ENCODE results near the gene UNC45A. TPM values are rescaled to one million over a fixed set of nuclear protein-coding genes. Genes with fewer than 3 reads are reported as not detected.

UNC45A gene
- total and polyA plus RNA-seq, 2 of the 13 experiments (the other 11 are each of a cell fraction or from before 2014, with no cell fraction given): 33.8 to 39.7 TPM

- TF ChIP-seq ZNF773 (CRISPR knock-in tag; IDR thresholded peaks at IDR 0.05; ENCODE audit: borderline replicate concordance) (no peak), NR2F6 (IDR thresholded peaks at IDR 0.05) (no peak), NR2F6 (CRISPR knock-in tag; IDR thresholded peaks at IDR 0.05) (no peak), MXD1 (CRISPR knock-in tag; IDR thresholded peaks at IDR 0.05) (peak; percentile 81), ZNF629 (CRISPR knock-in tag; conservative IDR thresholded peaks at IDR 0.05) (peak; percentile 44; the same call in 1 of the 2 replicates), MXD3 (CRISPR knock-in tag; IDR thresholded peaks at IDR 0.05) (peak; percentile 81), MTF2 (CRISPR knock-in tag; IDR thresholded peaks at IDR 0.05; ENCODE audit: borderline replicate concordance) (no peak), FOXK1 (CRISPR knock-in tag; IDR thresholded peaks at IDR 0.05; ENCODE audit: borderline replicate concordance, low read depth) (peak; percentile 55; the same call in 1 of the 2 replicates), ZNF17 (CRISPR knock-in tag; IDR thresholded peaks at IDR 0.05) (no peak), HNRNPUL1 (IDR thresholded peaks at IDR 0.05; ENCODE audit: low read depth, low read length) (peak; percentile 72; the same call in 1 of the 2 replicates), ZNF331 (CRISPR knock-in tag; IDR thresholded peaks at IDR 0.05) (peak; percentile 52; the same call in 1 of the 2 replicates), ZNF614 (CRISPR knock-in tag; IDR thresholded peaks at IDR 0.05; ENCODE audit: borderline replicate concordance) (0 out of 2 replicates have a peak, but pooled peaks have one; percentile 31), THAP9 (CRISPR knock-in tag; IDR thresholded peaks at IDR 0.05; ENCODE audit: borderline replicate concordance) (peak; percentile 27; the same call in 1 of the 2 replicates), MAFK (conservative IDR thresholded peaks at IDR 0.05 in 1 of 2, IDR thresholded peaks at IDR 0.05 in 1 of 2; ENCODE audit: low read length in 2 of 2) (no peak), PHB2 (IDR thresholded peaks at IDR 0.05; ENCODE audit: partially characterized antibody) (no peak), E2F1 (CRISPR knock-in tag; IDR thresholded peaks at IDR 0.05) (peak; percentile 96), DPF2 (CRISPR knock-in tag; IDR thresholded peaks at IDR 0.05; ENCODE audit: borderline replicate concordance, low read depth) (no peak), NR0B2 (CRISPR knock-in tag; IDR thresholded peaks at IDR 0.05) (no peak), GABPA (IDR thresholded peaks at IDR 0.05; ENCODE audit: low read depth, low read length) (no peak), GABPA (CRISPR knock-in tag; IDR thresholded peaks at IDR 0.05; ENCODE audit: low read depth) (peak; percentile 61), ZNF234 (CRISPR knock-in tag; conservative IDR thresholded peaks at IDR 0.05) (0 out of 2 replicates have a peak, but pooled peaks have one; percentile 4), ZMYM2 (CRISPR knock-in tag; IDR thresholded peaks at IDR 0.05) (0 out of 2 replicates have a peak, but pooled peaks have one; percentile 15), MBNL3 (CRISPR knock-in tag; conservative IDR thresholded peaks at IDR 0.05) (no peak), ZSCAN12 (CRISPR knock-in tag; IDR thresholded peaks at IDR 0.05) (no peak), CREM (IDR thresholded peaks at IDR 0.05) (peak; percentile 88), CREM (CRISPR knock-in tag; IDR thresholded peaks at IDR 0.05) (peak; percentile 68; the same call in 1 of the 2 replicates)
These were observed 59.6 kb downstream of the UNC45A start, which contains the start of gene PRC1 (continued) for GRCh38 chr15:90994417-90995311.

Data from HepG2 (cell line).